Thyroid gland (tissue), 4 donors: ENCODE measurements around the gene SMIM29. TPM values are rescaled to one million over a fixed set of nuclear protein-coding genes. Genes with fewer than 3 reads are reported as not detected.

Experiments used
- DNase-seq, 2 donors: peaks; one replicate each; pipeline ENCODE4 v3.0.0-alpha.2; 2019
- H3K27ac ChIP-seq, 3 donors: fragments of 200-600 bp; sonication (generic); 1 replicate in 2 of 3; 2 replicates in 1 of 3; pipeline ENCODE4 v1.5.1; 2016 to 2019; ENCODE audit warnings: mild to moderate bottlenecking in 1 of 3, moderate library complexity in 1 of 3
- H3K27me3 ChIP-seq: fragments of 200-600 bp; sonication (generic); one replicate; pipeline ENCODE4 v1.5.1; 2019
- H3K36me3 ChIP-seq, 2 donors: fragments of 200-600 bp; sonication (generic); one replicate each; pipeline ENCODE4 v1.5.1; 2016 to 2019
- H3K4me1 ChIP-seq, 2 donors: fragments of 200-600 bp; sonication (generic); one replicate each; pipeline ENCODE4 v1.5.1; 2017 to 2019
- H3K4me3 ChIP-seq, 3 donors: fragments of 200-600 bp; sonication (generic); replicated peaks in 1 of 3; 1 replicate in 2 of 3; 2 replicates in 1 of 3; pipeline ENCODE4 v1.5.1; 2016; ENCODE audit warnings: mild to moderate bottlenecking in 1 of 3
- H3K9me3 ChIP-seq: fragments of 200-600 bp; sonication (generic); one replicate; pipeline ENCODE4 v1.5.1; 2017
- CTCF ChIP-seq, 6 experiments: fragments of 200-600 bp in 3 of 6; fragments of 450-650 bp in 3 of 6; sonication (generic) in 3 of 6; IDR thresholded peaks; one replicate each; pipeline ENCODE4 v1.5.1; 2016 to 2019; ENCODE audit warnings: antibody characterized with exemption in 6 of 6, mild to moderate bottlenecking in 2 of 6, inconsistent platforms in 1 of 6, moderate library complexity in 1 of 6
- POLR2A ChIP-seq, 2 donors: fragments of 450-650 bp; IDR thresholded peaks; one replicate each; pipeline ENCODE4 v1.6.1; 2017; ENCODE audit warnings: antibody characterized with exemption in 2 of 2, mild to moderate bottlenecking in 2 of 2, moderate library complexity in 1 of 2
- WGBS, 2 donors: methylation state at CpG; one replicate each; pipeline ENCODE4 v1.1.5; 2017; 5-methylcytosine and 5-hydroxymethylcytosine counted together
- intact Hi-C: fragments of 100-400 bp; cut with DNase I; formaldehyde crosslinking; loops from one replicate; pipeline ENCODE4 v1.15.1; 2023
- total RNA-seq, 4 donors: library from RNA; depleted of rRNA; stranded (reverse); fragments of >200 nt; gene quantifications; one replicate each; pipeline ENCODE4 v1.2.3, GENCODE V29; 2016

SMIM29 gene
- total RNA-seq, 4 donors from 2014 or later = 23.4 to 46.2 (median 31.1) TPM

DNA sequence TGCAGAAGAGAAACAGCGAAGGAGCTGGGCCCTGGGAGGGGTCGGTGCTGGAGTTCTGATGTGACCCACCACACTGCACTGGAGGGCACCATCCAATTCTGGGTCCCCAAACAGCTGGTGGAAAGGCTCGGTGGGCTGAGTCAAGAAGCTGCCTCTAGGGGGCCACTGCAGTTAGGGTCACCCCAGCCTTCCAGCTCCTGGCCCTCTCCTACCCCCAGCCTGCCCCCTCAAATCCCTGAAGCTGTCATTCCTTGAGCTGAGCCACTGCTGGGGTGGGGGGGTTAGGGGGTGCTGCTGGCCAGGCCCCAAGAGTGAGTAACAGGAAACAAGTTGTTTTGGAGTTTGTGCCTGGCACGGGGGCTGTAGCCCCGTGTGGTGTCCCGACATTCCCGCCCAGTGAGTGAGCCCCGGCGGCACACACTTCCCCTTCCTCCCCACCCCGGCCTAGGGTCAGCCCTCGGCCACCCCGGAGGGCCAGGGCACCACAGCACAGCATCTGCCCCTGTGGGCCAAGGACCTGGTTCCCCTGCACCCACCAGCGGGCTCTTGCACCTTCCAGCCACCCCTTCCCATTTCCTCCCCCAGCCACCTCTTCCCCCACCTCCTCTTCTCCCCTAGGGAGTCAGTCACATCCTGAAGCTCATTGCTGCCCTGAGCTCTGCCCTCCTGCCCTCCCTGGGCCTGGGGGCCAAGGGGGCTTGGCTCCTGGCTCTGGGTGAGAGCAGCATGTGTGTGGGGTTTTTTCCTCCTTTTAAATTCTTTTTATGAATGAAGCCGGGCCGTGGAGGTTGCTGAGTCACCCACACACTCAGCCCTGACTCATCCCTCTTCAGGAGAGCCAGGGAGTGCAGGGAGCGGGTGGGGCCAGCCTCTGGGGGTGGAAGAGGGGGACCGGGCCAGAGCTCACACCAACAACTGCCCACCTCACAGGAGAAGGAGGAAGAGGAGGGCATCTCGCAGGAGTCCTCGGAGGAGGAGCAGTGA, 4.6 kb downstream of the SMIM29 start:
- Histone ChIP-seq H3K4me1 (peaks cover 5 to 19% of the 10 kb centered on the region in 2 donors), H3K27me3 (no peaks in the 10 kb centered on the region), H3K27ac (peak overlapping the region; percentile 52 to 61 (median 59)), H3K36me3 (no peaks in the 10 kb centered on the region), H3K4me3 (no peak overlapping the region), H3K9me3 (no peaks in the 10 kb centered on the region)
- intact Hi-C loops = no loop called here
- DNase-seq = peak; percentile 68 to 75
- TF ChIP-seq POLR2A (IDR thresholded peaks at IDR 0.05) (no peak), CTCF (IDR thresholded peaks at IDR 0.05) (no peak)
- WGBS, 2 donors = 51 to 65% methylated on average over 15 to 17 of the region's 19 CpGs

- H3K27me3 ChIP-seq = no peaks in the 10 kb centered on the region
- no peak for DNase-seq
- TF ChIP-seq CTCF (IDR thresholded peaks at IDR 0.05) = no peak
- TF ChIP-seq POLR2A (IDR thresholded peaks at IDR 0.05) = no peak
- H3K4me3 ChIP-seq = no peak overlapping the region
- intact Hi-C loops = no loop called here
- peak overlapping the region in 1 of 3 donors; percentile 61 for H3K27ac ChIP-seq
- H3K9me3 ChIP-seq = no peaks in the 10 kb centered on the region
- H3K36me3 ChIP-seq = no peaks in the 10 kb centered on the region
- peaks cover 9 to 27% of the 10 kb centered on the region in 2 donors for H3K4me1 ChIP-seq
- 73 to 82% methylated on average over 5 of the region's 5 CpGs for WGBS, 2 donors
These were observed 5.6 kb downstream of the SMIM29 start for GRCh38 chr6:34243131-34243771.

DNA sequence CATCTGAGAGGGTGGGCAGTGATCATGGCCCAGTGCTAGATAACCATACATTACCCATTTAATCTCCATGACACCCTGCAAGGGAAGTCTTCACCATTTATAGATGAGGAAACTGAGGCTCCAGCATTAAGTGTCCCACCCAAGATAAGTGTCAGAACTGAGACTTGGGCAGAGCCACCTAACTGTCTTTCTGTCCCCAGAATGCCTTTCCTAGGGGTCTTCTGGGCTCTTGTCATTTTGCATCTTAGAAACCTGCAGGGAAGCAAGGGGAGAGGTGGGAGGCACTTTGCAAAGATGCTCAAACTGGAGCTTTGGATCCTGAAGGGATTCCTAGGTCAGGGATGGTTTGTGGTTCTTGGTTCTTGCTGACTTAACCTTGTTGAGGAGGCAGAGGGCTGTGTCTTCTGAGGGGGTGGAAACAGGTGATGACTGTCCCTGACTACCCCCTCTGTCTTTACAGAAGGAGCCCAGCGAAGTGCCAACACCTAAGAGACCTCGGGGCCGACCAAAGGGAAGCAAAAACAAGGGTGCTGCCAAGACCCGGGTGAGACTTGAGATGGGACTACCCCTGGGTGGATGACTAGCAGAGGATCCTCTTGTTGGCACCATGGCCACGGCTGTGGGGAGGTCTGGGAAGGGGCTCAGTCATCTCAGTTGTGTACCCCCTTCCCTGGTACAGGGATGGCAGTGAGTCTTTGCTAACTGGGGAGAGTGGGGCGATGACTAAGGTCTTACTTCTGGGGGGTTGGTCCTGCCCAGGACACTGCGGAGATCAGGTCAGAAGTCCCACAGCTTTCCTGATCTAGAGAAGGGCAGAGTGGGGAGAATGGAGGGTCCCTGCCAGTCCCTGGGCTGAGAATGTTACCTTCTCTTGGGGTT, 6.3 kb downstream of the SMIM29 start:
- H3K4me1 ChIP-seq = peaks cover 6 to 29% of the 10 kb centered on the region in 2 donors
- no peaks in the 10 kb centered on the region for H3K9me3 ChIP-seq
- WGBS, 2 donors = 92 to 94% methylated on average over 7 of the region's 7 CpGs

More for the DNA sequence above, 6.3 kb downstream of the SMIM29 start:
- TF ChIP-seq POLR2A (IDR thresholded peaks at IDR 0.05) (no peak), CTCF (IDR thresholded peaks at IDR 0.05) (no peak)
- no peak overlapping the region for H3K27ac ChIP-seq
- no peak overlapping the region for H3K4me3 ChIP-seq
- H3K36me3 ChIP-seq = no peaks in the 10 kb centered on the region
- no peaks in the 10 kb centered on the region for H3K27me3 ChIP-seq
- intact Hi-C loops = no loop called here
- no peak for DNase-seq
